Stomach (tissue), 4 donors: Measurements from ENCODE around the gene EVA1C.

Experiments
- EP300 ChIP-seq: sonication (generic); formaldehyde crosslinking; IDR thresholded peaks from one replicate; pipeline ENCODE4 v1.6.1; 2017; ENCODE audit warnings: antibody characterized with exemption
- POLR2A ChIP-seq, 4 donors: fragments of 450-650 bp; IDR thresholded peaks; one replicate each; pipeline ENCODE4 v1.6.1; 2016; ENCODE audit warnings: antibody characterized with exemption in 4 of 4, control low read depth in 2 of 4, mild to moderate bottlenecking in 1 of 4, moderate library complexity in 1 of 4
- TF ChIP-seq, protein P1 (sequence below), 7 experiments: fragments of 450-650 bp in 4 of 7; fragments of 200-600 bp in 3 of 7; sonication (generic) in 3 of 7; IDR thresholded peaks; one replicate each; pipeline ENCODE4 v1.5.1; 2016 to 2019; ENCODE audit warnings: antibody characterized with exemption in 7 of 7, control low read depth in 2 of 7, mild to moderate bottlenecking in 1 of 7

DNA sequence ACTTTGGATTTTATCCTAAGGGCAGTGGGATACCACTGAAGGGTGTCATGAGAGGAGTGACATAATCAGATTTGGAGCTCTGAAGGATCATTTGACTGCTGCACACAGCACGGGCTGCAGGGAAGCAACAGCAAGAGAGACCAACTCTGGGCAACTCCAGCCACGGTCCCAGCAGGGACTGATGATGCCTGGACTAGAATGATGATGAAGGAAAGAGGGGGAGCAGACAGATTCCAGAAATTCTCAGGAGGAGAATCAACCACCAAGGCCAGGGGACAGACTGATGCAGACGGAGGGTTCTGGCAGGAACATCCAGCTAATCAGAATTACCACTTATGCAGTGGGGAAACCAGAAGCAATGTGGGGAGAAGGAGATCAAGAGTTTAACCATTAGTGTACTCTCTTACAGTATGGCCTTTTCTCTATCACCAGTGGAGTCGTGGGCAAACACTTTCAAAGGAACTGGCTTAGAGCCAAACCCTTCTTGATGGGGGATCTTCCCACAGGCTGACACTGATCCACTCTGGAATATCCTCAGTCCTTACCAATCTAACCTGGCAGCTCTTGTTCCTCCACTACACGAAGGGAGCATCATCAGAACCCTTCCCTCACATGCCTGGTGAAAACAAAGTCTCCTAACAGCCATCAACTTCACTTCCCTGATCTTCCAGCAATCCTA is 23.0 kb upstream of the EVA1C start:
- TF ChIP-seq, protein P1, sequence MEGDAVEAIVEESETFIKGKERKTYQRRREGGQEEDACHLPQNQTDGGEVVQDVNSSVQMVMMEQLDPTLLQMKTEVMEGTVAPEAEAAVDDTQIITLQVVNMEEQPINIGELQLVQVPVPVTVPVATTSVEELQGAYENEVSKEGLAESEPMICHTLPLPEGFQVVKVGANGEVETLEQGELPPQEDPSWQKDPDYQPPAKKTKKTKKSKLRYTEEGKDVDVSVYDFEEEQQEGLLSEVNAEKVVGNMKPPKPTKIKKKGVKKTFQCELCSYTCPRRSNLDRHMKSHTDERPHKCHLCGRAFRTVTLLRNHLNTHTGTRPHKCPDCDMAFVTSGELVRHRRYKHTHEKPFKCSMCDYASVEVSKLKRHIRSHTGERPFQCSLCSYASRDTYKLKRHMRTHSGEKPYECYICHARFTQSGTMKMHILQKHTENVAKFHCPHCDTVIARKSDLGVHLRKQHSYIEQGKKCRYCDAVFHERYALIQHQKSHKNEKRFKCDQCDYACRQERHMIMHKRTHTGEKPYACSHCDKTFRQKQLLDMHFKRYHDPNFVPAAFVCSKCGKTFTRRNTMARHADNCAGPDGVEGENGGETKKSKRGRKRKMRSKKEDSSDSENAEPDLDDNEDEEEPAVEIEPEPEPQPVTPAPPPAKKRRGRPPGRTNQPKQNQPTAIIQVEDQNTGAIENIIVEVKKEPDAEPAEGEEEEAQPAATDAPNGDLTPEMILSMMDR (IDR thresholded peaks at IDR 0.05) = no peak
- TF ChIP-seq EP300 (no peak), POLR2A (IDR thresholded peaks at IDR 0.05) (no peak)
